GM10248 (cell line): ENCODE data around the gene ZDHHC4.

Source experiments
- CTCF ChIA-PET: fragments of 300-600 bp; sonication (Branson Sonifier 250); formaldehyde crosslinking; extraction: SDS; loops from one replicate; lab custom pipeline; 2021; ENCODE audit warnings: antibody characterized with exemption; lab: Yijun Ruan, JAX
- POLR2A ChIA-PET: fragments of 350-650 bp; sonication (Branson Sonifier 250); formaldehyde crosslinking; extraction: SDS; loops from one replicate; lab custom pipeline; 2020; ENCODE audit warnings: antibody characterized with exemption; lab: Yijun Ruan, JAX
- DNase-seq: peaks from one replicate; pipeline ENCODE4 v3.0.0; 2012; ENCODE audit errors: extremely low spot score
- TF ChIP-seq, protein P1 (sequence below): IDR thresholded peaks from 2 replicates; pipeline ENCODE4 v1.5.1; 2012; ENCODE audit warnings: mild to moderate bottlenecking, low read depth; ENCODE audit errors: extremely low read depth, missing control alignments, control extremely low read depth

The ZDHHC4 gene

DNA sequence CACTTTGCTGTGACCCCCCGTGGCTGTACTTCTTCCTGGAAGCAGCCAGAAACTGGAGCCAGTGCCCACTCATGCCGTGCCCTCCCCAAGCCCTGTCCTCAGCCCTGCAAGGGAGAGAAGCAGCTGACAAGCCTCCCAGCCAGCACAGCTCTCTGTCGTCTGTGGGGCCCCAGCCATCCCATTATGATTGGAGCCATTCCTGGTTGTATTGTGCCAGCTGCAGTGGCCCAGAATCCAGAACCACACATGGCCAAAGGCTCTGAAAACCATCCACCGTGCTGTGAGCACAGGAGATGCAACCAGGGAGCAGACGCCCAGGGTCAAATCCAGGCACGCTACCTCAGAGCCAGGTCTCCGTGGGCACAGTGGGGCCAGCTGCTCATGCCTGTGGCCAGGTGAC, 44.7 kb upstream of the ZDHHC4 start:
- CTCF ChIA-PET = interaction anchor here (1.2 to 2.1 kb wide), 2 partner anchors 12 to 325 kb away, joined by 4 to 6 read pairs; no protein-coding TSS in a partner anchor
- no peak for DNase-seq
- TF ChIP-seq, protein P1, sequence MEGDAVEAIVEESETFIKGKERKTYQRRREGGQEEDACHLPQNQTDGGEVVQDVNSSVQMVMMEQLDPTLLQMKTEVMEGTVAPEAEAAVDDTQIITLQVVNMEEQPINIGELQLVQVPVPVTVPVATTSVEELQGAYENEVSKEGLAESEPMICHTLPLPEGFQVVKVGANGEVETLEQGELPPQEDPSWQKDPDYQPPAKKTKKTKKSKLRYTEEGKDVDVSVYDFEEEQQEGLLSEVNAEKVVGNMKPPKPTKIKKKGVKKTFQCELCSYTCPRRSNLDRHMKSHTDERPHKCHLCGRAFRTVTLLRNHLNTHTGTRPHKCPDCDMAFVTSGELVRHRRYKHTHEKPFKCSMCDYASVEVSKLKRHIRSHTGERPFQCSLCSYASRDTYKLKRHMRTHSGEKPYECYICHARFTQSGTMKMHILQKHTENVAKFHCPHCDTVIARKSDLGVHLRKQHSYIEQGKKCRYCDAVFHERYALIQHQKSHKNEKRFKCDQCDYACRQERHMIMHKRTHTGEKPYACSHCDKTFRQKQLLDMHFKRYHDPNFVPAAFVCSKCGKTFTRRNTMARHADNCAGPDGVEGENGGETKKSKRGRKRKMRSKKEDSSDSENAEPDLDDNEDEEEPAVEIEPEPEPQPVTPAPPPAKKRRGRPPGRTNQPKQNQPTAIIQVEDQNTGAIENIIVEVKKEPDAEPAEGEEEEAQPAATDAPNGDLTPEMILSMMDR = no peak
- POLR2A ChIA-PET = no interaction called here

DNA sequence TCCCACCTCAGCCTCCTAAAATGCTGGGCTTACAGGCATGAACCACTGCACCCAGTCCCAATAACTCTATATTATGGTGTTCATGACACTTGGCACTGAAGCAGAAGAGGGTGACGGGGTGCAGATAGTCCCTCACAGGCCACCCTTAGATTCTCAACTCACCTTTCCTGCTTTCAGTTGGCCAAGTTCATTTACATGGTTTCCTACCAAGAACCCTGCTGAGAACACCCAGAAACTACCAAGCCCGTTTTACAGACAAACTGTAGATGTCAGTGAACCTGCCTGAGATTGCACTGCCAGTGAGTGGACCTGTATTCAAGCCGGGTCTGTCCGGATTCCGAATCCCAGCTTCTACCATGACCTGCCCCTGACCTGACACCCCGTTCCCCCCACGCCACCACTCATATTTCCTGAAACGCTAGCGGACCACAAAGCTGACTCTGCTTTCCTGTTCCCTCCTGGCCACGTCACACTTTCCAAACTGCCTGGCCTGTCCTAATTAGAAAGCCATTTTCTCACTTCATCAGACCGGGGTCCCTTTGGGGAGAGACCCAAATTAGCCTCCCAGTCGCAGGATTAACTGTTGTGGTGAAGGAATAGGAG, 43.3 kb upstream of the ZDHHC4 start:
- TF ChIP-seq, protein P1 = no peak
- CTCF ChIA-PET = interaction anchor here (1.0 to 2.1 kb wide), 5 partner anchors 11 to 324 kb away, joined by 3 to 10 read pairs (median 4); no protein-coding TSS in a partner anchor
- POLR2A ChIA-PET = interaction anchor here (0.6 kb wide), 1 partner anchor 32 kb away, joined by 3 read pairs; no protein-coding TSS in a partner anchor
- DNase-seq = no peak

DNA sequence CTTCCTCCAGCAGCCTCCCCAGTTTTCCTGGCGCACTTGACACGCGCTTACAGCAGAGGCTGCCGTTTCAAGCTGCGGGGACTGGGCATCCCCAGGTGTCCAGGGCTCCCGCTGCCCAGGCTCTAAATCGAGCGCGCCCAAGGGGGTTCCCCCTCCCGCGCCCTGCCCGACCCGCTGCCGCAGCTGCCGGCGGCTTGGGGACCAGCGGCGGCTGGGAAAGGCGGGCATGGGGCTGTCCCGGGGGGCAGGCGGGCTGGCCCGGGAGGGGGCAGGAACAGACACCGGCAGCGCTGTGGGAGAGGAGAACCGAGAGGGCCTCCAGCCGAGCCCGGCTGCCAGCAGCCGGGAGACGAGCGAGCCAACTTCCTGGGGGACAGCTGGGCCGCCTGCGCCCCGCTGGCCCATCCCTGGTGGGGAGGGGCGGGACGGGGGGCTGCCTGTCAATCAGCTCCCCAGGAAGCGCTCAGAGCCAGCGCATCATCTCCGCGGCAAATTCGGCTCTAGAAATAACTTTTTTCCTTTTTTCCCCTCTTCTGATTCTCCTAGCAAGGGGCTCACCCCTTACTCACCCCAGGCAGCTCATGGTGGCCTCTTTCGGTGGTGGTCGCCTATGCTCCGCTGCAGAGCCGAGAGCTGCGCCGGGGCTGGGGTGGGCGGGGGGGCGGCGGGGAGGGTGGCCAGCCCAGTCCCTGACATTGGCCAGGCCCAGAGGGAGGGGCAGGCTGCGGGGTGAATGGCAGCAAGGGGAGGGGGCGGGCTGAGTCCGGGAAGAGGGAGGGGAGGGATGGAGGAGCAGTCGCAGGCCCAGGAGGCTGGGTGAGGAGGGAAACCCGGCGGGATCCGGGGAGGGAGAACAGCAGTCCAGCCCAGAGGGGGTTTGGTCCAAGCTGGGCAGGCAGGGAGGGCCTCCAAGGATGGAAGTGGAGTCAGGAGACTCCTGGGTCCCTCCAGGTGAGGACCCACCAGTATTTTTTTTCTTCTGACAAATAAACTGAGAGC, 40.7 kb upstream of the ZDHHC4 start:
- CTCF ChIA-PET = interaction anchor here (1.3 to 2.1 kb wide), 2 partner anchors 8 to 23 kb away, joined by 4 to 13 read pairs; no protein-coding TSS in a partner anchor
- TF ChIP-seq, protein P1 = no peak
- DNase-seq = peak; percentile 56
- POLR2A ChIA-PET = no interaction called here

DNA sequence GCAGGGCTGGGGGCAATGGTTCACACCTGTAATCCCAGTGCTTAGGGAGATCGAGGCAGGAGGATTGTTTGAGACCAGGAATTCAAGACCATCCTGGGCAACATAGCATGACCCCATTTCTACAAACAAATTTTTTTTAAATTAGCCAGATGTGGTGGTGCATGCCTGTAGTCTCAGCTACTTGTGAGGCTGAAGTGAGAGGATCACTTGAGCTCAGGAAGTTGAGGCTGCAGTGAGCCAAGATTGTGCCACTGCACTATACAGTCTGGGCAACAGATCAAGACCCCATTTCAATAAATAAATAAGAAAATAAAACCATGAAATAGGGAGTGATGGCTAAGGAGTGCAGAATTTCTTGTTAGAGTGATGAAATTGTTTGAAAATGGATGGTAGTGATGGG, 34.9 kb upstream of the ZDHHC4 start:
- ChIA-PET POLR2A (no interaction called here), CTCF (interaction anchor here (3.1 kb wide), 1 partner anchor 16 kb away, joined by 10 read pairs; no protein-coding TSS in a partner anchor)
- TF ChIP-seq, protein P1 = no peak
- DNase-seq = no peak

DNA sequence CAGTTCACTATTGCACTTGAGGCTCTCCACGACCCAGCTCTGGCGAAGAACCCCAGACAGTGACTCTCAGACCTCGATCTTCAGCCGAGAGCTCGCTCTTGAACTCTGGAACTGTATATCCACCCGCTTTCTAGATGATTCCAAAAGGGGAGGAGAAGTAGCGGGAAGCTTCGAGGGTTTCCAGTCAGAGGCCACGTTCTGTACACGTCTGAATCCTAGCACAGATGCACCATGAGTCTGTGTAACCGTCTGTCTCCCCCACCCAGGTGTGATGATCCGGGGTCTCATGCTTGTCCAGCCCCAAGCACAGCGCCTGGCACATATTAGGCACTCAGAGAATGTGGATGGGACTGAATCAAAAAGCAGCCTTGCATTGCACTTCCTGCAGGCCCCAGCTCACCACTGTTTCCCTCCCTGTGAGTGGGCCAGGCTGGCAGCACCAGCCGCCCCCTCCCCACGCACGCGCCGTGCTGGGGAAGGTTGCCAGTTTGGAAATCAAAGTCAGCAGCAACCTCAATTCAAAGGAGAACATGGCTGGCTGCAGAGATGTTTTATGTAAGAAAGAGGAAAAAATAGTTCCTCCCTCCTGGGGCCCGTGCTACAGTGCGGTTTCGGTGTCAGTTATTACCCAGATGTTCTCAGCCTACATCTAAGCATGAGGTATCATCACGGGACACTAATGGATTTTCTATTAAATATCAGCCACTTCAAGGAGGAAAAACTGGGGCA, 31.7 kb upstream of the ZDHHC4 start:
- no peak for DNase-seq
- TF ChIP-seq, protein P1 = no peak
- CTCF ChIA-PET = interaction anchor here (0.9 to 1.8 kb wide), 3 partner anchors 10 to 30 kb away, joined by 4 read pairs; no protein-coding TSS in a partner anchor
- POLR2A ChIA-PET = no interaction called here
